ENCODE data around the gene FOXN1.

GRCh38 chr17:28538296-28538895, 32.2 kb downstream of the FOXN1 start:
- TF ChIP-seq CTCF (IDR thresholded peaks at IDR 0.05; ENCODE audit: insufficient read depth, low read depth, low read length) (no peak), EZH2 (IDR thresholded peaks at IDR 0.05; ENCODE audit: insufficient read depth, low read length) (no peak)

Measured in astrocyte (in vitro differentiated cells and primary cell).